Measurements from ENCODE around the gene DIP2C. TPM values are rescaled to one million over a fixed set of nuclear protein-coding genes. Genes with fewer than 3 reads are reported as not detected.

DIP2C gene
- total RNA-seq, 2 donors from 2014 or later, result 21.1 to 23.8 TPM

DNA sequence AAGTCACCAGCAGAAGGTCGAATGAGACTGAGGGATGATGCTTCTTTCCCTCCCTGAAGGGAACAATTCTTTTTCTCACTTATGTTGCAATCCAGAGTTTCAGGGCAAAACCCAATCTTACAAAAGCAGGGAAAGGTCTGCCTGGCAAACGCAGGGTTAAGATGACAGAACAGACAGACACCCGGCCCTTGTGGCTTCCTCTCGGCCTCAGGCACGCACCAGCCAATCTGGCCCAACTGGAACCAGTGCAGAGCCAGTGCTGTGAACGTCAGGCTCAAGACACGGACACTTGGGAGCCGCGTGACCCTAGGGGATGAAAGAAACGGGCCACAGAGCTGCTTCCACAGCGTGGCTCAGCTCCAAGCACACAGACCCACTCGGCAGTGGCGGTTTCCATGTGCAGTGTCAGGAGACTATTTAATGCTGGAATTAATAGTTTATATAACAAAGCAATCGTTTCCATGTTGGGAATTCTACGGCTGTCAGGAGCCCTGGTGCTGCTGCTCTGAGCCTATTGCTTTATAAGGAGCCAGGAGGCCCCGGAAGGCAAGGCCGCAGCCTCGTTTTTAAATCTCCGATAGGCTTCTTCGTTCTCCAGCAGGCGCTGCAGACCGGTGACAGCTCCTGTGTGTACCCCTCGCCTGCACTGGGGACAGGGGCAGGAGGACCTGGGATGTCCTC, 198.4 kb downstream of the DIP2C start:
- Histone ChIP-seq H3K36me3 (no peaks in the 10 kb centered on the region), H3K27me3 (no peaks in the 10 kb centered on the region), H3K27ac (peak overlapping the region; percentile 71 to 75), H3K9me3 (no peaks in the 10 kb centered on the region), H3K4me3 (peak overlapping the region in 1 of 2 donors; percentile 14), H3K4me1 (peaks cover 0 to 45% of the 10 kb centered on the region in 2 donors)
- TF ChIP-seq, protein P1, sequence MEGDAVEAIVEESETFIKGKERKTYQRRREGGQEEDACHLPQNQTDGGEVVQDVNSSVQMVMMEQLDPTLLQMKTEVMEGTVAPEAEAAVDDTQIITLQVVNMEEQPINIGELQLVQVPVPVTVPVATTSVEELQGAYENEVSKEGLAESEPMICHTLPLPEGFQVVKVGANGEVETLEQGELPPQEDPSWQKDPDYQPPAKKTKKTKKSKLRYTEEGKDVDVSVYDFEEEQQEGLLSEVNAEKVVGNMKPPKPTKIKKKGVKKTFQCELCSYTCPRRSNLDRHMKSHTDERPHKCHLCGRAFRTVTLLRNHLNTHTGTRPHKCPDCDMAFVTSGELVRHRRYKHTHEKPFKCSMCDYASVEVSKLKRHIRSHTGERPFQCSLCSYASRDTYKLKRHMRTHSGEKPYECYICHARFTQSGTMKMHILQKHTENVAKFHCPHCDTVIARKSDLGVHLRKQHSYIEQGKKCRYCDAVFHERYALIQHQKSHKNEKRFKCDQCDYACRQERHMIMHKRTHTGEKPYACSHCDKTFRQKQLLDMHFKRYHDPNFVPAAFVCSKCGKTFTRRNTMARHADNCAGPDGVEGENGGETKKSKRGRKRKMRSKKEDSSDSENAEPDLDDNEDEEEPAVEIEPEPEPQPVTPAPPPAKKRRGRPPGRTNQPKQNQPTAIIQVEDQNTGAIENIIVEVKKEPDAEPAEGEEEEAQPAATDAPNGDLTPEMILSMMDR (IDR thresholded peaks at IDR 0.05), result no peak
- peak; percentile 76 for DNase-seq (ENCODE audit: low spot score)

DNA sequence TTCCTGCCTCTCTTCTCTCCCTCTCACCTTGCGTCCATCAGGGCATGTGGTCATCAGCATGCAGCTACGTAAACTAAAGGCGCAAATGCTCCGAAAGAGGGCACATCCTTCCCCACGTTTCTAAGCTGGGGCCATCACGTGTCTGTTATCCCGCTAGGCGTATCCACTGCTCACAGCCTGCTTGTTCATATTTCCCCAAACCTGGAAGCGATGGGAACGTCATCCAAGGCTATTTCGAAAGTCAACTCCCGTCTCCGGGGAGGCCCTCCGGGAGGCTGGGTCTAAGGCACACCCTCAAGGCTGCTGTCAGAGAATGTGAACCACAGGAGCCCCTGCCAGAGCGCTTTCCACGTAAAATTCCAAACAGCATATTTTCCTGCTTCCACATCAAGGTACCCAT, 199.2 kb downstream of the DIP2C start:
- Histone ChIP-seq H3K4me3 (no peak overlapping the region), H3K4me1 (peaks cover 0 to 52% of the 10 kb centered on the region in 2 donors), H3K36me3 (no peaks in the 10 kb centered on the region), H3K9me3 (no peaks in the 10 kb centered on the region), H3K27ac (peak overlapping the region; percentile 71 to 75), H3K27me3 (no peaks in the 10 kb centered on the region)
- DNase-seq (ENCODE audit: low spot score), result peak; percentile 82
- TF ChIP-seq, protein P1 (IDR thresholded peaks at IDR 0.05), result no peak

DNA sequence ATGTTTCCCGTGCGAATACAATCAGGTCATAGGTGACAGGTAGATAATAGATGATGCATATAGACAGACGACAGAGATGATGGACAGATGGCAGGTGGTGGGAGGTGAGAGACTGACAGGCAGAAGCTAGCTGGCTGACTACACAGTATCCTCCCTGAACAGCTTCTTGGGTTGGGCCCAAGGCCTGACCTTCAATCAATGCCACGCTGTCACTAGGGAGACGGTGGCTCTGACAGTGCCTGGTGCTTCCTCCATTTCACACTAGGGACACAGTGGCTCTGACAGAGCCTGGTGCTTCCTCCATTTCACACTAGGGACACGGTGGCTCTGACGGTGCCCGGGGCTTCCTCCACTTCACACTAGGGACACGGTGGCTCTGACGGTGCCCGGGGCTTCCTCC, 200.1 kb downstream of the DIP2C start:
- Histone ChIP-seq H3K27ac (peak overlapping the region; percentile 4 to 38), H3K36me3 (no peaks in the 10 kb centered on the region), H3K27me3 (no peaks in the 10 kb centered on the region), H3K4me1 (peaks cover 0 to 49% of the 10 kb centered on the region in 2 donors), H3K4me3 (no peak overlapping the region), H3K9me3 (no peaks in the 10 kb centered on the region)
- TF ChIP-seq, protein P1 (IDR thresholded peaks at IDR 0.05), result no peak
- no peak for DNase-seq (ENCODE audit: low spot score)

DNA sequence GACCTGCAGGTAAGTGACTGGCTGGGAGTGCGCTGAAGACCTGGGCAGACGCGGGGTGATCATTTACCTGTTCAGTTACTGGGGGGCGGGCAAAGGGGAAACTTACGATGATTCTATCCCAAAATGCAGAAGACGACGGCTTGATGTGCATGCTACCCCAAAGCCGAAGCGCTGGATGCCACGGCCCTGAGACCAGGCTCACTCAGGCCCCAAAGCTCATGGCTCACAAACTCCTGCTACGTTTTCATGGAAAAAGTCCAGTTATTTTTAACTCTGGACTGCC, 200.6 kb downstream of the DIP2C start:
- H3K27ac ChIP-seq, result peak overlapping the region; percentile 4 to 38
- peaks cover 0 to 45% of the 10 kb centered on the region in 2 donors for H3K4me1 ChIP-seq
- DNase-seq (ENCODE audit: low spot score), result no peak
- TF ChIP-seq, protein P1 (IDR thresholded peaks at IDR 0.05), result no peak
- H3K36me3 ChIP-seq, result no peaks in the 10 kb centered on the region
- no peak overlapping the region for H3K4me3 ChIP-seq
- no peaks in the 10 kb centered on the region for H3K9me3 ChIP-seq
- H3K27me3 ChIP-seq, result no peaks in the 10 kb centered on the region

DNA sequence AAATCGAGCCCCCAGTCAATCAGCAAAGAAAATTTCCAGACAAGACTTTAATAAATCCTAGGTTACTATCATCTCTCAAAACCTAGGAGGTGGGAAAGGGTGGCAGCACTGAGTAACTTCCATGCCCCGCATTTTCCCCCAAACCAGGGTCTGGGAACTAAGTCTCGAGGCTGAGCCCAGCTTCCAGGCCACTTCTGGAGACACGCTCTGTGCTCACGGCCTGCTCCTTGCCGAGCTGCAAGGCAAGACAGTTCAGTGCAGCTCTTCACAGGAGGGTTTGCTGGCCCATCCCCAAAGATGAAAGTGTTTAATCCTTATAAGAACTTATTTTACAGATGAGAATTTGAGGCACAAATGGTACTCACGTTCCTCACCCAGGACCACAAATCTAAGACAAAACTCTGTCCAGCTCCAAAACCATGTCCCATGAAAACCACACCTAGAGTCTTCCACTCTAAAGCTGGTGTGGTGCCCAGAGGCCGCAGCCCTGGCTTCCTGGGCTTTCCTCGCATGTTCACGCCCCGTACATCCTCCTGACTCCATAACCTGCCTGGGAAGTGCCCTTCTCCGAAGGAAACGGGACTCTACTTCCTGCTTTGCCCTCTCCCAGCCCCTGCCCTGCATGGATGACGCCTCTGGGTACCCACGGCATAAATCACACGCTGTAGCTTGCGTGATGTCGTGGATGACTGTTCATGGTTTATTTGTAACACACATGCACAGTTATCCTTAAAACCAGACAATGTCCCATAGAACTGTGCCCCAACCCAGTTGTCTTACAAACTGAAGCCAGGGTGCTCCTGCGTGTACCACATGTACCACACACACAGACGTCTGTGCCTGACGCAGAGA, 201.2 kb downstream of the DIP2C start:
- Histone ChIP-seq H3K4me1 (peaks cover 0 to 42% of the 10 kb centered on the region in 2 donors), H3K4me3 (no peak overlapping the region), H3K9me3 (no peaks in the 10 kb centered on the region), H3K27ac (no peak overlapping the region), H3K36me3 (no peaks in the 10 kb centered on the region), H3K27me3 (no peaks in the 10 kb centered on the region)
- TF ChIP-seq, protein P1 (IDR thresholded peaks at IDR 0.05), result no peak
- DNase-seq (ENCODE audit: low spot score), result no peak
